Nephron progenitor cell (in vitro differentiated cells): ENCODE results near the gene ATP6V1G2.

ENCODE experiments used
- DNase-seq: peaks from one replicate; pipeline ENCODE4 v3.0.0; 2021
- H3K27ac Mint-ChIP-seq: 2 replicates; pipeline ENCODE4 v1.8.0; 2021; ENCODE audit warnings: mild to moderate bottlenecking, moderate library complexity, mixed read lengths
- H3K27me3 Mint-ChIP-seq: 2 replicates; pipeline ENCODE4 v1.8.0; 2021; ENCODE audit warnings: mild to moderate bottlenecking, low read depth, mixed read lengths; ENCODE audit not compliant: poor library complexity
- H3K36me3 Mint-ChIP-seq: 2 replicates; pipeline ENCODE4 v1.8.0; 2021; ENCODE audit warnings: low read depth, mixed read lengths
- H3K4me1 Mint-ChIP-seq: 2 replicates; pipeline ENCODE4 v1.8.0; 2021; ENCODE audit warnings: mixed read lengths
- H3K4me3 Mint-ChIP-seq: 2 replicates; pipeline ENCODE4 v1.8.0; 2021; ENCODE audit warnings: mild to moderate bottlenecking, moderate library complexity, mixed read lengths
- H3K9me3 Mint-ChIP-seq: 2 replicates; pipeline ENCODE4 v1.8.0; 2021; ENCODE audit warnings: mild to moderate bottlenecking, moderate library complexity, mixed read lengths
- CTCF ChIP-seq: fragments of 200-600 bp; sonication (generic); IDR thresholded peaks from 2 replicates; pipeline ENCODE4 v1.5.0; 2021; ENCODE audit warnings: antibody characterized with exemption

Gene ATP6V1G2

DNA sequence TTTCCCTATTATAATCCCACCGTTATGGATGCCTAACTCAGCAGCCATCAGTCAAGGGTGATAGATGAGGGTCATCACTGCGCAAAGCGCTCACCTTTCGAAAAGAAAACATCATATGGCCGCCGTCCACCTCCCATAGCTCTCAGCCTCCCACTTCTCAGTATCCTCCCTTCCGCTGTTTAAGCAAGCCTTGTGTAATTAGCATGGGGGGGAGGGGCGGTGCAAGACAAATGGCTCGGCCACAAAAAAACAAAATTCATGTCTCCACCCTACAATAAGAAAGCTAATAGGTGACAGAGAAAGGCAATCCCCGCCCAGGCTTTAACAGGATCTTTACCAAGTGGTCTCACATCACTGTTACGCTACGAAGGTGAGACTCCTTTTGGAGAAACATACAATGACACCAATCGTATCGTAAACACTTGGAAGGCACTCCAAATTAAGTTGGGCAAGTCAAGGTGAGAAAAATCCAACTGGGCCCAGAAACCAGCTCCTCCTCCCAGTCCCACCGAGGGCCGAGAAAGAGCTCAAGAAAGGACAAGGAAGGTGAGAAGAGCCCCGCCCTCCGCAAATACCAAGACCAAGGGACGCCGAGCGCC, 5.2 kb downstream of the ATP6V1G2 start:
- peak; percentile 45 for DNase-seq
- no peak for TF ChIP-seq CTCF
- Mint-ChIP-seq H3K27me3 (peaks cover 2% of the 10 kb centered on the region), H3K27ac (peak overlapping the region; percentile 100), H3K9me3 (no peaks in the 10 kb centered on the region), H3K4me1 (peaks cover 75% of the 10 kb centered on the region), H3K4me3 (peak overlapping the region; percentile 100), H3K36me3 (peaks cover 47% of the 10 kb centered on the region)

DNA sequence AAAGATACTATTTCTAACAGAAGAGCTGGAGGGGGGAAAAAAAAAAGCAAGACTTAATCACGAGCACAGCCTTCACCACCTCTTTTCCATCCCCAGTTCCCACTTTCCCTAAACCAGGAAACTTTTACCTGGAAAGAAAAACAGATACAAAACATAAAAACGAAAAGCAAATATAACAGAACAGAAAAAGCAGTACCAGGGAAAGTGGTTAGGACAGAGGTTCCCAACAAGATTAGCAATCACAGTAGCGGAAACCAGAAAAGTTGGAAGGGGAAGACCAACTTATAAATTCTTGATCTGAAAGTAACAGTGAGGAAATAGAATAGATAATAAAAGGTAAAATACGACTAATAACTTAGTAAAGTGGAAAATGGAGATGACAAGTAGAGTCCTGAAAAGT, 5.8 kb downstream of the ATP6V1G2 start:
- DNase-seq, result no peak
- TF ChIP-seq CTCF, result no peak
- Mint-ChIP-seq H3K4me1 (peaks cover 75% of the 10 kb centered on the region), H3K4me3 (peak overlapping the region; percentile 100), H3K9me3 (no peaks in the 10 kb centered on the region), H3K36me3 (peaks cover 52% of the 10 kb centered on the region), H3K27me3 (no peaks in the 10 kb centered on the region), H3K27ac (peak overlapping the region; percentile 100)

DNA sequence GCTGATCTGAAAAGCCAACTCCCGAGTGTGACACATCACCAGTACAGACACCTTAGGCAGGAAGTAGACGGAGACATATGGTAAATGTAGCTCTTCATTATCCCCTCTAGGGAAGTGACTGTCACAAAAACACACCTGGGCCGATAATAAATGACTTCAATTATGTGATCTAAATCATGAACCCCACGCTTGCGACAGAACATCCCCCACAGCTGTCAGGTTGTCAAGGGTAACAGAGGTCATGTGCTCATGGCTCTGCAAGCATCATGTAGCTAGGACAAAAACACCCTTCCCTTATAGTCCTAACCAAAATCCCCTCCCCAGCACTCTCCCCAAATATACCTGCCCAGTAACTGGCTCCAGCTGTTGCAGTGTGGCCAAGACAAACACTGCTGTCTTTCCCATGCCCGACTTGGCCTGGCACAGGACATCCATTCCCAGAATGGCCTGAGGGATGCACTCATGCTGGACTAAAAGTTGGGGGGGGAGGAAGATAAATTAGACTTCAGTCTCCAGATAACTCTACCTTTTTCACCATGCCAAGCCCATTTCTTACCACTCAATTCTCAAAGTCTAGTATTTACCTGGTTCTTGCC, 7.5 kb downstream of the ATP6V1G2 start:
- H3K9me3 Mint-ChIP-seq, result no peaks in the 10 kb centered on the region
- peaks cover 68% of the 10 kb centered on the region for H3K36me3 Mint-ChIP-seq
- H3K4me3 Mint-ChIP-seq, result peak overlapping the region; percentile 100
- H3K27ac Mint-ChIP-seq, result peak overlapping the region; percentile 40
- no peak for DNase-seq
- no peak for TF ChIP-seq CTCF
- H3K27me3 Mint-ChIP-seq, result no peaks in the 10 kb centered on the region
- H3K4me1 Mint-ChIP-seq, result peaks cover 70% of the 10 kb centered on the region

GRCh38 chr6:31535538-31536324, 10.7 kb downstream of the ATP6V1G2 start:
- Mint-ChIP-seq H3K27me3 (no peaks in the 10 kb centered on the region), H3K36me3 (peaks cover 90% of the 10 kb centered on the region), H3K4me1 (peaks cover 61% of the 10 kb centered on the region), H3K9me3 (no peaks in the 10 kb centered on the region), H3K27ac (no peak overlapping the region), H3K4me3 (no peak overlapping the region)
- no peak for TF ChIP-seq CTCF
- DNase-seq, result no peak

GRCh38 chr6:31534521-31535040, 11.8 kb downstream of the ATP6V1G2 start:
- peaks cover 62% of the 10 kb centered on the region for H3K4me1 Mint-ChIP-seq
- H3K27ac Mint-ChIP-seq, result no peak overlapping the region
- no peak for TF ChIP-seq CTCF
- H3K9me3 Mint-ChIP-seq, result no peaks in the 10 kb centered on the region
- H3K36me3 Mint-ChIP-seq, result peaks cover 90% of the 10 kb centered on the region
- no peaks in the 10 kb centered on the region for H3K27me3 Mint-ChIP-seq
- no peak overlapping the region for H3K4me3 Mint-ChIP-seq
- DNase-seq, result no peak
